ENCODE data around the gene RITA1.
A peak's percentile ranks its signal among the peaks of the same experiment; 100 is the strongest.

The RITA1 gene

GRCh38 chr12:113180333-113180732 is 5.2 kb upstream of the RITA1 start:
- DNase-seq: no peak

- no peak for DNase-seq
Measured at GRCh38 chr12:113181975-113182374, 3.5 kb upstream of the RITA1 start.

GRCh38 chr12:113183030-113183589 is 2.4 kb upstream of the RITA1 start:
- no peak for DNase-seq

- DNase-seq: no peak
Measured at GRCh38 chr12:113184098-113184899, 1.2 kb upstream of the RITA1 start.

GRCh38 chr12:113184900-113185179 is 681 bp upstream of the RITA1 start:
- peak; percentile 84 for DNase-seq

GRCh38 chr12:113186033-113186365 is 478 bp downstream of the RITA1 start:
- DNase-seq: no peak

GRCh38 chr12:113186666-113187325 is 1.3 kb downstream of the RITA1 start:
- DNase-seq: no peak

GRCh38 chr12:113189361-113189760 is 3.8 kb downstream of the RITA1 start:
- DNase-seq: no peak

- no peak for DNase-seq
Measured at GRCh38 chr12:113190761-113191160, 5.2 kb downstream of the RITA1 start.

- no peak for DNase-seq
Measured at GRCh38 chr12:113191227-113191626, 5.7 kb downstream of the RITA1 start.

- no peak for DNase-seq
Measured at GRCh38 chr12:113194971-113195391, 9.5 kb downstream of the RITA1 start.

- DNase-seq: no peak
Measured at GRCh38 chr12:113195598-113195997, 10.1 kb downstream of the RITA1 start.

GRCh38 chr12:113196582-113196981 is 11.1 kb downstream of the RITA1 start:
- DNase-seq: no peak

GRCh38 chr12:113196990-113197389 is 11.5 kb downstream of the RITA1 start:
- DNase-seq: peak; percentile 34

- DNase-seq: no peak
Measured at GRCh38 chr12:113197518-113198077, 12.1 kb downstream of the RITA1 start.

- no peak for DNase-seq
Measured at GRCh38 chr12:113198296-113198695, 12.8 kb downstream of the RITA1 start.

GRCh38 chr12:113200021-113200797 is 14.7 kb downstream of the RITA1 start:
- DNase-seq: no peak

- DNase-seq: no peak
Measured at GRCh38 chr12:113201187-113202177, 16.0 kb downstream of the RITA1 start.

- DNase-seq: no peak
Measured at GRCh38 chr12:113202300-113203075, 17.0 kb downstream of the RITA1 start.

GRCh38 chr12:113203852-113204760 is 18.6 kb downstream of the RITA1 start:
- no peak for DNase-seq

Data from activated effector memory CD4-positive, alpha-beta T cell treated with Interleukin-2 at 50 U/mL for 16 hours (primary cell).